Pulmonary artery endothelial cell (primary cell): ENCODE measurements around the gene CDH23. TPM values are rescaled to one million over a fixed set of nuclear protein-coding genes. Genes with fewer than 3 reads are reported as not detected.

ENCODE experiments used
- DNase-seq: peaks from one replicate; pipeline ENCODE4 v3.0.0-alpha.2; 2011; ENCODE audit warnings: low read depth, low spot score
- total RNA-seq: library from RNA; depleted of rRNA; stranded (reverse); fragments of >200 nt; gene quantifications from 2 replicates; pipeline ENCODE4 v1.2.3, GENCODE V29; 2014

CDH23 gene
- total RNA-seq, 1 donor from 2014 or later, result 0.07 TPM

DNA sequence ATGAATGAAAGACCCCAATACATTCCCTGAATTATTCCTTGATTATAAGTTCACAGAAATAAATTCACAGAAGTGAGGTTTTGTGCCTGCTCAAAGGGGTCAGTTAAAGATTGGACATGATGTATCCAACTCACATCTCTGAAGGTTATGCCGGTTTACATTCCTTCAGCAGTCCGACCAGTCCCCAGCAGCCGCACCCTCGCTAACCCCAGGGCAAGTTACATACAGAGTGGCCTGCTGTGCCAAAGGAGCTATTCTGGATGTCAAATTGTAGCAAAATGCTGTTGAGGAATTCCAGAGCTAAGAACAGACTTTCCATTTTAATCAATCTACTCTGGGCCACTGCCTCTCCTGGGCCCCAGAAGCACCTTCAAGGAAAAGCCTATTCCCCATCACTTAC, 434.0 kb downstream of the CDH23 start:
- no peak for DNase-seq

DNA sequence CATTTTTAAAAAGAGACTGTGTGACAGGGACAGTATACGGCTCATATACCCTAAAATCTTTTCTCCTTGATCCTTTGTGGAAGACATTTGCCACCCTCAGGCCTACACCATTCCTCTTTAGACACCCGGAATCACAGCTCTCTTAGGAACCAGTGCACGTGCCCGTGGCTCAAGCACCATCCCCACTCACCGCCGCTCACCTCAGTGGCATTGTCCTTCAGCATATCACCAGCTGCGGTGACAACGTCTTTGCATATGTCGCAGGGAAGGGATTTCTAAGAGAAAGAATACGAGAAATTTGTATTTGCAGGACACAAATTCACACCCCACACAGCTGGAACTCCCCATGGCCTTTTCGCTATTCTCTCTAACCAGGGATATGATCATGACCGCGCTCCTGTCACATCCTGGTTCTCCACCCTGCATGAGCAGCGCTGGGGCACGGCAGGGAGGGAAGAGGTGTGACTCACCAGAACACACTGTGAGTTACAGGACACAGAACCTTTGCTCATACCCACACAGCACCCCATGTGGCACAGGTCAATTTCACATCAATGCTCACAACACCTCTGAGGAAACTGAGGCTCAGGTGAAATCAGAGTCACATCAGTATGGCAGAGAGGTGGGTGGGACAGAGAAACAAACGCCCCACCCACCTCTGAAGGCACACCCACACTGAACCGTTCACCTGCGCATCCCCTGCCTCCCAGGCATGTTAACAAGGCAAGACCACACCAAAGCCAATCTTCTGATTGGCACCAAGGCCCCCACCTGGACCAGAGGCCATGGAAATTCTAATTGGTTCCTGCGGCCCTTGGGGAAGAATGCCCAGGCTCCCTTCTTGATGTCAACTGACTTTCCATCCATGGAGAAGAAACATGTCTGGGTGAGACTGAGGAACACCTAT, 435.2 kb downstream of the CDH23 start:
- DNase-seq, result no peak

DNA sequence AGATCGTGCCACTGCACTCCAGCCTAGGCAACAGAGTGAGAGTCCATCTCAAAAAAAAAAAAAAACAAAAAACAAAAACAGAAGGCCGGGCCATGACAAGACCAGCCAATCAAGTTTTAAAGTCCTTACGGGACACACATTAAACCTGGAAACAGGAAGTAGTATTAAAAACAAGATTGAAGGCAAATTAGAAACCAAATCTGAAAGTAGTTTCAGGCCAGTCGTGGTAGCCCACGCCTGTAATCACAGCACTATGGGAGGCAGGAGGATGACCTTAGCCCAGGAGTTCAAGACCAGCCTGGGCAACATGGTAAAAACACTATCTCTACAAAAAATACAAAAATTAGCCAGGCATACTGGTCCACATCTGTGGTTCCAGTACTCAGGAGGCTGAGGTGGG, 436.2 kb downstream of the CDH23 start:
- DNase-seq, result no peak

GRCh38 chr10:71833451-71834342, 437.0 kb downstream of the CDH23 start:
- DNase-seq, result no peak

DNA sequence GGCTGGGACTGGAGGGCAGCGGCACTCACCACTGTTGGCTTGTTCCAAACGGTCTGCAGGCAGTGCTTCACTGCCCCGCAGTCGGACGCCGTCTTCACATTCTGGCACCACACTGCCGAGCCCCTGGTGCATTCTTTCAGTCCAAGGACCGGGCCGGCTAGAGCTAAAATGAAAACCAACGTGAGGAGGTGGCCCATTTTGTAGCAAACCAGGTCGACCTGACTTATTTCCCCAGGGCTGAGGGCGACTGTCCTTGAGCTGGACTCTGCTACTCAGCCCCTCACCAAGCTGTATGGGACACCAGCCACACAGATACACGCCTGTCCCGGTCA, 437.6 kb downstream of the CDH23 start:
- no peak for DNase-seq

DNA sequence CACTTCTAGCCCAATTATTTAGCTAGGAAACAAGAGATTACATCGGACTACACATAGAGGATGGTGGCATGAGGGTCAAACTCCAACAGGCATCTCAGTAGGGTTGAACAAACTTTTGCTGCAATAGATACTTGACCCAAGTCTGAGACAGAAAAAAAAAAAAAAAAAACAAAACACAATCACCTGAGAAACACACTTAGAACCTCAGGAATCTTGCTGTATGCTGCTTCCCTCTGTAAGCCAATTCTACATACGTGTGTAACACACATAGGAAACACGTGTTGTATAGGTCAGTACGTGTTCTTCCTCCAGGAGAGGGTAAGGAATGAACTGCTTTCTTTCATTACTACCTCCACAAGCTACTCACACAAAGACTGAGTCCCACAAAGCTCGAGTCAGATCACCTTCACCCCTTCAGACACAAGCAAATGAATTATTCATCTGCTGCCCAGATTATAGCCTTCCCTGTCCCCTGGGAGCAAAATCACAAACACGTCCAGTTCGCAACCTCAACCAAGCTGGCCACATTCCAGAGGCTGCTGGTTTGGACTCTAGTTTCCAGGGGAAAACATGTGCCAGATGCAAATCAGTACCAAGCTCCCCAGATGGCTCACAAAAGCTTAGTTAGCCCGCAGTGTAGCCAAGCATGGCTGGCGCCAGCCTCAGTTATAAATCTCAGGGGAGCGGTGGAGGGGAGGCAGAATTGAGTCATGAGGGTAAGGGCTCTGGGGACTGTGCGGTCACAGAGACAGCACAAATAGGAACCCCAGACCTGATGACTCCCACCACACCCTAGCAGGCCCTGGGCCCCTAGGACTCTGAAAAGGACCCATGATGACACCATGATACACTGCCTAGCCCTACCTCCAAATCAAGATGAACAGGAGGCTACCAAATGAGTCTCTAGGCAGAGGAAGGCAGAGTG, 439.2 kb downstream of the CDH23 start:
- peak; percentile 43 for DNase-seq

- DNase-seq, result no peak
Observed at GRCh38 chr10:71836596-71836974, 439.9 kb downstream of the CDH23 start.

DNA sequence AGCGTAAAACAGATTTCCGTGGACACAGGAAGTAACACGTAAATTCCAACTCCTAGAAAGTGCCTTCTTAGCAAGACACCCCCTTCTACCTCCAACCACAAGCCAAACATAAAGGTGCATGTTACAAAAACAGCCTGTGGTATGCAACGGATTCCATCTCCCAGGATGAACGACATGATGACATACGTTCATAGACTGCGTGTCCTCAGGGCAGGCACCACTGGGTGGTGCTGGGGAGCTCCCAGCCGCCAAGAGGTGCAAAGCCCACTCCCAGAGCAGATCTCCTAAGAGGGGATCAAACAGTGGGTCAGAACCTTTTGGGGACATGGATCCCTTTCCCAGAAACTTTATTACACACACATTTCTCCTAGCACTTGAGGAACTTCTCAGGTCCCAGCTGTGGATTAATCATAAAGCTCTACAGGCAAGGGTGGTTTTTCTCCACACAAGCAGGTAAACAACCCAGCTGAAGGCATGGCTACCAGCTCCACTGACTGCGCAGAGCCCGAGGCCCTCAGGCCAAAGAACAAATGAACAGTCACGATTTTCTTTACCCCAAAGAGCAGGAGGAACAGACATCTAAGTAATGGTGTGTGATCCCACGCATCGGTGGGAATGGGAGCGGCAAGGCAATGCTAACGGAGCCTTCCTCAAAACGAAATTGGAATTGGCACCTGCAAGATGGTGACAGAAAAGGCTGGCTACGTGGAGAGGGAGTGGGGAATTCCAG, 440.5 kb downstream of the CDH23 start:
- no peak for DNase-seq

- no peak for DNase-seq
Observed at GRCh38 chr10:71838264-71839211, 441.8 kb downstream of the CDH23 start.

- peak; percentile 63 for DNase-seq
Observed at GRCh38 chr10:71840177-71840957, 443.6 kb downstream of the CDH23 start.

DNA sequence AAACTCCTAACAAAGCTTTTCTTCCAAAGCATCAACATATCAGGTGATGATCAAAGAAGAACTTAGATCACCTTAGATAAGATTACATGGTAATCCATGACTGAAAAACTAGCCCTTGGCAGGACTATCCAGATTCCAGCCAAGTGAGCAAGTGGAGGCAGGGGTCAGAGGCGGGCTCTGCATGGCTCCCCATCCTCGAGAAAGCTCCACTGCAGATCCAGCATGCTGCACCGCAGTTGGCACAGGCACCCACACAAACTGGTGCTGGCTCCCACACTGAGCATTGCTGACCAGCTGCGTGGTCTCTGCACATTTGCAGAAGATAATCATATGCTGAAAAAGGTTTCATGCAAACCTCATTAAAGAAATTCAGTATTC, 444.2 kb downstream of the CDH23 start:
- no peak for DNase-seq

DNA sequence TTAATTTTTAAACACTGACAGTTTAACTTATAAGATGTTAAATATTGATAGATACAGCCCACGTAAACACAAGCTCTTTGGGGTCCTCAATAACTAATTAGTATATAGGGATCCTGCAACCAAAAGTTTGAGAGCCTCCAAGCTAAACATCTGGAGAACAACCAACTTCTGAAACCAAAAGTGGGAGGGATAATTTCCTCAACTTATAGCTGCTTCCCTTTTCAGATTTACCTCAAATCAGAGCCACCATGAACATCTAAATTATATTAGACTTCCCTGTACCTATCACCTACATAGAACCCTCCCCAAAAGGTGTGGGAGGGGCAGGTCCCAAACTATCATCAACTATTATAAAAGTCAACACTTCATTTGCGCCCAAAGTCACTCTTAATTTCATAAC, 445.7 kb downstream of the CDH23 start:
- DNase-seq, result no peak

GRCh38 chr10:71842856-71843686, 446.4 kb downstream of the CDH23 start:
- DNase-seq, result no peak

DNA sequence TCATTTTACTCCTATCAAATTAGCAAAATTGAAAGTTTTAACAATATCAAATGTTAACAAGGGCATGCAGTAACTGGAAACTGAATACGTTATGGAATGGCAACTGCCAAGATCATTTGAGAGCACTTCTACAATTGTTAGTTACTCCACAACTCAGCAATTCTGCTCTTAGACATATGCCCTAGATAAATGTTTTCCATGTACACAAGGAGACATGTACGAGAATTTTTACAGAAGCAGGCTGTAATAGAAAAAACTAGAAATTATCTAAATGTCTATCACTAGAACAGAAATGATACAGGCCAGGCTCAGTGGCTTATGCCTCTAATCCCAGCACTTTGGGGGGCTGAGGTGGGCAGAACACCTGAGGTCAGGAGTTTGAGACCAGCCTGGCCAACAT, 447.4 kb downstream of the CDH23 start:
- DNase-seq, result no peak

DNA sequence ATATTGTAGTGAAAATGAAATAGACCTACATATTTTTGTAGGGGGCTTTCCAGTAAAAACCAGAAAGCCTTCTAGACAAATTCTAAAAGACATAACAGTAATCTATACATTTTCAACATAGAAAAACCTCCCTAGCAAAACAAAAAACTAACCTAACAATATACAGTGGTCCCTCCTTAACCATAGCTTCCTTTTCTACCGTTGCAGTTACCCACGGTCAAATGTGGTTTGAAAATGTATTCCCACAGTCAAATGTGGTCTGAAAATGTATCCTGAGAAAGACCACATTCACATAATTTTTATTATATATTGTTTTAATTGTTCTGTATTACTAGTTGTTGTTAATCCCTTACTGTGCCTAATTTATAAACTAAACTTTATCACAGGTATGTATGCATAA, 448.0 kb downstream of the CDH23 start:
- no peak for DNase-seq

- DNase-seq, result no peak
Observed at GRCh38 chr10:71845410-71846405, 449.0 kb downstream of the CDH23 start.

- no peak for DNase-seq
Observed at GRCh38 chr10:71846816-71847215, 450.1 kb downstream of the CDH23 start.
